H1 (cell line): ENCODE measurements around the gene SPEN. TPM values are rescaled to one million over a fixed set of nuclear protein-coding genes. Genes with fewer than 3 reads are reported as not detected.

Experiments used
- CTCF ChIA-PET: fragments of 300-600 bp; sonication (Branson Sonifier 250); formaldehyde crosslinking; loops from one replicate; lab custom pipeline; 2021; ENCODE audit not compliant: partially characterized antibody; lab: Charles Lee
- POLR2A ChIA-PET: fragments of 300-600 bp; sonication (Branson Sonifier 250); formaldehyde crosslinking; loops from one replicate; lab custom pipeline; 2021; ENCODE audit warnings: inconsistent platforms; ENCODE audit not compliant: partially characterized antibody; lab: Charles Lee
- DNase-seq, 2 experiments: peaks; one replicate each; pipeline versions ENCODE4 v3.0.0 to v3.0.0-alpha.2; 2010 to 2022; ENCODE audit warnings: low spot score in 2 of 2, low read depth in 1 of 2, mixed read lengths in 1 of 2
- FAIRE-seq: peaks from 2 replicates; lab custom pipeline; 2011; peaks lifted over from hg19 to GRCh38; lab: Jason Lieb, UNC
- H2AFZ ChIP-seq: 2 replicates; pipeline ENCODE4 v1.8.1; 2012; ENCODE audit warnings: low read length, inconsistent platforms
- H2AK5ac ChIP-seq: 2 replicates; pipeline ENCODE4 v1.6.1; 2013; ENCODE audit warnings: low read depth, low read length
- H2BK120ac ChIP-seq: replicated peaks from 2 replicates; pipeline ENCODE3; 2013; ENCODE audit warnings: low read depth, low read length, inconsistent platforms
- H2BK12ac ChIP-seq: 2 replicates; pipeline ENCODE4 v1.6.1; 2013; ENCODE audit warnings: low read depth, low read length
- H2BK15ac ChIP-seq: 2 replicates; pipeline ENCODE4 v1.6.1; 2013; ENCODE audit warnings: low read length
- H2BK20ac ChIP-seq: 2 replicates; pipeline ENCODE4 v1.6.1; 2013; ENCODE audit warnings: low read length
- H2BK5ac ChIP-seq: 2 replicates; pipeline ENCODE4 v1.6.1; 2013; ENCODE audit warnings: low read depth, low read length
- H3K14ac ChIP-seq: 2 replicates; pipeline ENCODE4 v1.6.1; 2013; ENCODE audit warnings: inconsistent platforms; ENCODE audit not compliant: insufficient read length
- H3K18ac ChIP-seq: 2 replicates; pipeline ENCODE4 v1.6.1; 2013; ENCODE audit warnings: low read length; ENCODE audit errors: extremely low read depth
- H3K23ac ChIP-seq: 2 replicates; pipeline ENCODE4 v1.6.1; 2013; ENCODE audit warnings: inconsistent platforms; ENCODE audit not compliant: insufficient read length
- H3K23me2 ChIP-seq: 2 replicates; pipeline ENCODE4 v1.6.1; 2013; ENCODE audit warnings: low read depth, low read length
- H3K27ac ChIP-seq: 2 replicates; pipeline ENCODE4 v1.6.1; 2011; ENCODE audit warnings: low read depth, low read length, inconsistent platforms
- H3K27me3 ChIP-seq, 4 experiments: replicated peaks in 1 of 4; 1 replicate in 1 of 4; 2 replicates in 3 of 4; pipeline versions ENCODE4 v1.6.1 to v1.8.1; 2011 to 2013; ENCODE audit warnings: low read length in 3 of 4, mild to moderate bottlenecking in 3 of 4, inconsistent platforms in 2 of 4, mixed read lengths in 2 of 4, moderate library complexity in 1 of 4; ENCODE audit not compliant: control insufficient read depth in 3 of 4, insufficient read depth in 3 of 4; ENCODE audit errors: extremely low read depth in 1 of 4
- H3K36me3 ChIP-seq, 4 experiments: 2 replicates each; pipeline versions ENCODE4 v1.6.1 to v1.8.1; 2011 to 2013; ENCODE audit warnings: mild to moderate bottlenecking in 4 of 4, low read length in 3 of 4, moderate library complexity in 2 of 4, control low read depth in 1 of 4, inconsistent platforms in 1 of 4; ENCODE audit not compliant: insufficient read depth in 4 of 4, control insufficient read depth in 2 of 4
- H3K4ac ChIP-seq: replicated peaks from 2 replicates; pipeline ENCODE3; 2013; ENCODE audit warnings: low read length, low read depth, mixed read lengths, inconsistent platforms; ENCODE audit not compliant: insufficient read length
- H3K4me1 ChIP-seq, 4 experiments: replicated peaks in 1 of 4; 1 replicate in 1 of 4; 2 replicates in 3 of 4; pipeline versions ENCODE4 v1.6.1 to v1.8.1; 2011 to 2013; ENCODE audit warnings: low read length in 3 of 4, inconsistent platforms in 2 of 4, mixed read lengths in 1 of 4; ENCODE audit not compliant: insufficient read depth in 4 of 4, control insufficient read depth in 3 of 4
- H3K4me2 ChIP-seq, 2 experiments: 2 replicates each; pipeline versions ENCODE4 v1.6.1 to v1.8.1; 2011 to 2013; ENCODE audit warnings: low read depth in 2 of 2, low read length in 2 of 2, control low read depth in 1 of 2, inconsistent platforms in 1 of 2, mild to moderate bottlenecking in 1 of 2; ENCODE audit not compliant: insufficient read depth in 1 of 2
- H3K4me3 ChIP-seq, 4 experiments: fragments of 200-600, 300-600 bp in 1 of 4; sonication (generic), shearing (Covaris generic), sonication (Bioruptor Twin) in 1 of 4; 2 replicates each; pipeline versions ENCODE4 v1.5.1 to v1.8.1; 2011 to 2016; ENCODE audit warnings: low read length in 4 of 4, low read depth in 3 of 4, control low read depth in 2 of 4, inconsistent platforms in 2 of 4, mild to moderate bottlenecking in 2 of 4, mixed read lengths in 1 of 4, moderate library complexity in 1 of 4; ENCODE audit not compliant: insufficient read depth in 2 of 4; ENCODE audit errors: extremely low read depth in 1 of 4
- H3K56ac ChIP-seq: replicated peaks from 2 replicates; pipeline ENCODE3; 2013; ENCODE audit warnings: low read depth, mild to moderate bottlenecking, mixed read lengths, low read length, inconsistent platforms; ENCODE audit not compliant: insufficient read length
- H3K79me1 ChIP-seq: 2 replicates; pipeline ENCODE4 v1.6.1; 2013; ENCODE audit warnings: low read depth, low read length, control low read depth
- H3K79me2 ChIP-seq, 2 experiments: 2 replicates each; pipeline versions ENCODE4 v1.6.1 to v1.8.1; 2012 to 2013; ENCODE audit warnings: low read length in 2 of 2, mild to moderate bottlenecking in 2 of 2, inconsistent platforms in 1 of 2; ENCODE audit not compliant: insufficient read depth in 2 of 2, control insufficient read depth in 1 of 2
- H3K9ac ChIP-seq, 4 experiments: replicated peaks in 1 of 4; 1 replicate in 1 of 4; 2 replicates in 3 of 4; pipeline versions ENCODE4 v1.6.1 to v1.8.1; 2011 to 2013; ENCODE audit warnings: low read depth in 3 of 4, low read length in 3 of 4, control low read depth in 2 of 4, mild to moderate bottlenecking in 2 of 4, moderate library complexity in 2 of 4, inconsistent platforms in 1 of 4; ENCODE audit errors: extremely low read depth in 1 of 4
- H3K9me3 ChIP-seq, 2 experiments: 2 replicates each; pipeline versions ENCODE4 v1.6.1 to v1.8.1; 2012 to 2013; ENCODE audit warnings: mild to moderate bottlenecking in 2 of 2, moderate library complexity in 2 of 2, control low read depth in 1 of 2, inconsistent platforms in 1 of 2, low read depth in 1 of 2, low read length in 1 of 2, mixed read lengths in 1 of 2; ENCODE audit not compliant: insufficient read depth in 2 of 2
- H4K20me1 ChIP-seq, 2 experiments: replicated peaks in 1 of 2; 2 replicates each; pipeline versions ENCODE3 to v1.8.1; 2011 to 2013; ENCODE audit warnings: inconsistent platforms in 2 of 2, low read length in 2 of 2, mild to moderate bottlenecking in 1 of 2; ENCODE audit not compliant: insufficient read depth in 2 of 2, control insufficient read depth in 1 of 2
- H4K5ac ChIP-seq: 2 replicates; pipeline ENCODE4 v1.6.1; 2013; ENCODE audit warnings: low read length, low read depth, mixed read lengths, inconsistent platforms; ENCODE audit not compliant: insufficient read length
- H4K8ac ChIP-seq: 2 replicates; pipeline ENCODE4 v1.8.0; 2013; ENCODE audit warnings: mild to moderate bottlenecking, moderate library complexity, low read length, inconsistent platforms; ENCODE audit not compliant: insufficient read depth; ENCODE audit errors: extremely low read depth
- H4K91ac ChIP-seq: replicated peaks from 2 replicates; pipeline ENCODE3; 2013; ENCODE audit warnings: low read length, mixed read lengths, inconsistent platforms; ENCODE audit not compliant: insufficient read length
- ASH2L ChIP-seq: fragments of 200-600, 300-600 bp; sonication (generic); IDR thresholded peaks from one replicate; pipeline ENCODE4 v1.7.1; 2017; ENCODE audit warnings: low read length
- E2F6 ChIP-seq: IDR thresholded peaks from 2 replicates; pipeline ENCODE4 v1.6.1; 2012; ENCODE audit warnings: inconsistent platforms
- NRF1 ChIP-seq: IDR thresholded peaks from 2 replicates; pipeline ENCODE4 v1.6.1; 2011; ENCODE audit warnings: mild to moderate bottlenecking, low read depth, low read length, improper control_type of control experiment
- PHF8 ChIP-seq: fragments of 200-600 bp; sonication (generic); conservative IDR thresholded peaks from 2 replicates; pipeline ENCODE4 v1.7.1; 2012; ENCODE audit warnings: low read depth, mild to moderate bottlenecking, inconsistent platforms, low read length, moderate library complexity
- SIN3A ChIP-seq, 2 experiments: IDR thresholded peaks in 1 of 2; conservative IDR thresholded peaks in 1 of 2; 2 replicates each; pipeline ENCODE4 v1.6.1; 2011 to 2012; ENCODE audit warnings: low read length in 2 of 2, improper control_type of control experiment in 1 of 2, low read depth in 1 of 2, mild to moderate bottlenecking in 1 of 2
- TBP ChIP-seq: IDR thresholded peaks from 2 replicates; pipeline ENCODE4 v1.6.1; 2011; ENCODE audit warnings: low read depth, low read length, improper control_type of control experiment
- ZNF274 ChIP-seq: IDR thresholded peaks from 2 replicates; pipeline ENCODE4 v1.7.0; 2012; ENCODE audit warnings: low read length, borderline replicate concordance; ENCODE audit errors: extremely low read depth
- polyA plus RNA-seq, 7 experiments: library from polyadenylated mRNA; depleted of rRNA in 3 of 7; stranded (reverse) in 5 of 7; unstranded in 2 of 7; fragments of >200 nt in 5 of 7; fragments of 200-250 nt in 2 of 7; gene quantifications; 1 replicate in 5 of 7; 2 replicates in 1 of 7; 4 replicates in 1 of 7; pipeline versions ENCODE4 v1.2.1 to v1.2.3, GENCODE V29; 2011 to 2013; ENCODE audit warnings: missing spikeins in 2 of 7, mixed read lengths in 2 of 7
- total RNA-seq: library from RNA; stranded (reverse); fragmentation: NEBNext Ultra II Directional; extraction: Animal tissue kit (Norgen Biotek cat#: 25700); gene quantifications from 2 replicates; pipeline ENCODE4 v1.2.1, GENCODE V29; 2021

Gene SPEN
- total and polyA plus RNA-seq, 2 of the 8 experiments (the other 6 are each of a cell fraction or from before 2014, with no cell fraction given): 12.5 to 52.1 TPM

DNA sequence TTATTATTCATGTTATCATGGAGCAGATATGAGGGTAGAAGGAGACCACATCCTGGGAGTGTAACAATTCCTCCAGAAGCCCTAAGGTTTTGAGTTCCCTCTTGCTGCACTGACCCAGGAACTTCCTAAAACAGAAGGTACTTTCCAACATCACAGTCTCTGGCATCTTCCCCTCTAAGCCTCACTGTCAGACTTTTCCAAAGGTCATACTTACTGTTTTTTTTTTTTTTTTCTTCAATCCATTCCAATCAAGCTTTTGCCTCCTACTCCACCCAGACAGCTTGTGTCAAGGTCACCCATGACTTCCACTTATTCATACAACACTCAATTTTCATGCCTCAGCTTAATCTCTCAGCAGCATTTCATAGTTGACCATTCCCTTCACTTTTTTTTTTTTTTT, 21.7 kb upstream of the SPEN start:
- H2BK5ac ChIP-seq: no peak overlapping the region
- no peak for DNase-seq
- no peak overlapping the region for H3K27ac ChIP-seq
- no peak overlapping the region for H2BK12ac ChIP-seq
- H3K79me1 ChIP-seq: no peaks in the 10 kb centered on the region
- TF ChIP-seq NRF1: no peak
- TF ChIP-seq ZNF274: no peak
- TF ChIP-seq SIN3A (conservative IDR thresholded peaks at IDR 0.05 in 1 of 2, IDR thresholded peaks at IDR 0.05 in 1 of 2; ENCODE audit: low read depth in 1 of 2, low read length in 2 of 2): no peak
- TF ChIP-seq E2F6: no peak
- TF ChIP-seq PHF8: no peak
- no peak for TF ChIP-seq ASH2L
- no peak for TF ChIP-seq TBP
- H2AFZ ChIP-seq: no peak overlapping the region
- no peak overlapping the region for H2BK20ac ChIP-seq
- H3K4me3 ChIP-seq: no peak overlapping the region
- no peak overlapping the region for H2BK120ac ChIP-seq
- no peak overlapping the region for H3K4me2 ChIP-seq
- H4K20me1 ChIP-seq: no peaks in the 10 kb centered on the region
- H3K56ac ChIP-seq: no peak overlapping the region
- H3K27me3 ChIP-seq: no peaks in the 10 kb centered on the region
- no peak for FAIRE-seq
- no peak overlapping the region for H4K8ac ChIP-seq
- no peaks in the 10 kb centered on the region for H3K23me2 ChIP-seq
- H3K9me3 ChIP-seq: no peaks in the 10 kb centered on the region
- no peaks in the 10 kb centered on the region for H3K79me2 ChIP-seq
- no peak overlapping the region for H3K4ac ChIP-seq
- H3K36me3 ChIP-seq: no peaks in the 10 kb centered on the region
- no peak overlapping the region for H4K91ac ChIP-seq
- H3K23ac ChIP-seq: no peak overlapping the region
- H3K14ac ChIP-seq: no peak overlapping the region
- no peak overlapping the region for H4K5ac ChIP-seq
- ChIA-PET POLR2A (interaction anchor here (0.6 kb wide), 1 partner anchor 316 kb away, joined by 3 read pairs; no protein-coding TSS in a partner anchor), CTCF (interaction anchor here (1.2 to 2.5 kb wide), 2 partner anchors 10 to 22 kb away, joined by 3 to 13 read pairs; no protein-coding TSS in a partner anchor)
- H3K9ac ChIP-seq: no peak overlapping the region
- no peak overlapping the region for H2AK5ac ChIP-seq
- H3K4me1 ChIP-seq: peaks cover 0 to 12% (median 4%) of the 10 kb centered on the region in 4 experiments; a peak in 3 of 7 replicates
- H3K18ac ChIP-seq: no peak overlapping the region
- no peak overlapping the region for H2BK15ac ChIP-seq
